G401.6 (cell line): ENCODE results near the gene TRPT1.

Experiments used
- FAIRE-seq: peaks from 2 replicates; lab custom pipeline; 2012; peaks lifted over from hg19 to GRCh38; lab: Jason Lieb, UNC

TRPT1 gene

GRCh38 chr11:64207256-64208085 lies 18.5 kb downstream of the TRPT1 start:
- no peak for FAIRE-seq

DNA sequence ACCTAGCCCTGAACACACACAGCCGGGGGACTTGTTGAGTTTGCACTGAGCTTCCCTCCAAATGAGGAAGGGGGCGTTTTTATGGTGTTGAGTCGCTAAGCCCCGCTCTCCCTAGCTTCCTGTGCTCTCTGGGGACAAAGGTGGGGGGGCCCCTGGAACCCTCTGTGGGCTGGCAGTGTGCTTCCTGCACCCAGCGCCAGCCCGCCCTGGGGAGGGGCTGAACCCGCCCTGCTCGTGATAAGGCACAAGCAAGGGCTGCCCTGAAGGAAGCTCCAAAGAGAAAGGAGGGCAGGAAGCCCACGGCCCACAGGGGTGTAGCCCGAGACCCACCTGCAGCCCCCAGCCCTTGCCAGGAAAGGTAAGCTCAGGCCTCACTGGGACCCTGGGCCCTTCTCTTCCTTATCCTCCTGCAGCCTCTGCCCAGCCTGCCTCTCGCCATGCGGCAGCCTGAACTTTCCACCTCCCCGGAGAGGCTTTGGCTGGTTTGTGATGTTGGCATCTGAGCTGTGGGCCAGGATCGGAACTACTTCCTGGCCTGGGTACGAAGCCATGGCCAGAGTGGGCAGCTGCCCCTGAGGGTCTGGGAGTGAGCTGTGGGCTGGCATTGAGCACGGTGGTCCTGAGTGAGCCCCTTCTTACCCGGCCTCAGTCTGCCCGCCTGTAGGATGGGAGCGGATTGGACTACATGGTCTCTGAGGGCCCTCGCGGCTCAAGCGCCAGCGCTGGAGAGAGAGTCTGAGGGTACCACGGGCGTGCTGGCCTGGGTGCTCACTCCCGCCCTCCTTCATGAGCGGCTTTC lies 19.3 kb downstream of the TRPT1 start, which contains the start of gene FERMT3:
Gene FERMT3 (plus strand): TSS at position 265 of the 799 bp plus-strand sequence. CDS start 644 bp downstream, outside the sequence.
- FAIRE-seq = no peak

DNA sequence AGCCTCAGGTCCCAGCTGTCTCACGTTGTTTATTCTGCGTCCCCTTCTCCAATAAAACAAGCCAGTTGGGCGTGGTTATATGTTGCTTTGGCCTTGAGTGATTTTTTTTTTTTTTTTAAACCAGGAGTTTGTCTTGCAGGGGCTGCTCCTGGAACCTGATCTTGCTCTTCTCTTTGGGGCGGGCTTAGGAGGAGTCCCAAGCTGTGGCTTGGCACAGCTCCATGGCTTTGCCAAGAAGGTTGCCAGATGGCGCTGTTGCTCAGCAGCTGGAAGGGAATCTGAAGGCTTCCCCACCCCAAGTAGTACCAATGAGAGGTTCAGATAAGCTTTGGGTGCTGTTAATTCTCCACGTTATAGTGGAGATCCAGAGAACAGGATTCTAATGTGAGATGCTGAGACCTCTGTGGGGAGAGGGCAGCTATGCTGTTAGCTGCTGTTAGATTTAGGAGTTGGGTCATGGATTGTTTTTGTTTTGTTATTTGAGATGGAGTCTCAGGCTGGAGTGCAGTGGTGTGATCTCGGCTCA lies 21.5 kb downstream of the TRPT1 start:
- peak; percentile 93 for FAIRE-seq

GRCh38 chr11:64204080-64204440 lies 21.9 kb downstream of the TRPT1 start:
- FAIRE-seq = no peak

DNA sequence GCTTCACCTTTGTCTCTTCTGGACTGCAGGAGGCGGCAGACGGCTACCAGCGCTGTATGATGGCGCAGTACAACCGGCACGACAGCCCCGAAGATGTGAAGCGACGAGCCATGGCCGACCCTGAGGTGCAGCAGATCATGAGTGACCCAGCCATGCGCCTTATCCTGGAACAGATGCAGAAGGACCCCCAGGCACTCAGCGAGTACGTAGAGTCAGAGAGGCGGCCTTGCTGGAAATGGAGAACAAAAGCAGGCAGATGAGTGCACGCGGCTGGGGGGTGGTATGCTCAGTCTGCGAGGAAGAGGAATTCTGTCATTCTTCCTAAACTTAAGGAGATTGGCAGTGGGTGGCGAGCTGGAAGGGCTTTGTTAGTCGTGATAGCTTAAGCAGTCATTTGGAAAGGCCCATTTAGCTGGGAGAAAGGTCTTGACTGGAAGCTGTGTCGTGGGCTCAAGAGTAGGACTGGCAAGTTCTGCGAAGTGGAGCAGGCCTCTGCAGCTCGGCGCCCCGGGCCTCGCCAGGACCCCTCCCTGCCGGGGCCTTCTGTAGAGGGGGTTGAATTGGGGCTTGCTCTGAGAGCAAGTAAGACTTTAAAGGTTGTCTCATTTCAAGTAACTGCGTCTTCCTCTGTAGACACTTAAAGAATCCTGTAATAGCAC lies 22.4 kb downstream of the TRPT1 start:
- FAIRE-seq = no peak

DNA sequence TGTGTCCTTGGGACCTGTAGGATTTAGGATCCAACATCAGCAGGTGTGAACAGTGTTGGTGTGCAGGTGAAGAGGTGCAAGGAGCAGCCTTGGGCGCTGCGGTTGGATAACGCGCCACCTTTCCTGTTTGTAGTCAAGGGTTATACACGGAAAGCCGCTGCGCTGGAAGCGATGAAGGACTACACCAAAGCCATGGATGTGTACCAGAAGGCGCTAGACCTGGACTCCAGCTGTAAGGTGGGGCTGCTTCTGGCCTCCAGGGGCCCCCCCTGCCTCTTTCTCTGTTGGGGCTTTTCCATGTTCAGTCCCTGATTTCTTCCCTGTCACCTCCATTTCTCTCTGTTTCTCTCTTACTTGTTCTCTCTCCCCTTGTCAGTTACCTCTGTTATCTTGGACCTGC lies 23.0 kb downstream of the TRPT1 start:
- no peak for FAIRE-seq

DNA sequence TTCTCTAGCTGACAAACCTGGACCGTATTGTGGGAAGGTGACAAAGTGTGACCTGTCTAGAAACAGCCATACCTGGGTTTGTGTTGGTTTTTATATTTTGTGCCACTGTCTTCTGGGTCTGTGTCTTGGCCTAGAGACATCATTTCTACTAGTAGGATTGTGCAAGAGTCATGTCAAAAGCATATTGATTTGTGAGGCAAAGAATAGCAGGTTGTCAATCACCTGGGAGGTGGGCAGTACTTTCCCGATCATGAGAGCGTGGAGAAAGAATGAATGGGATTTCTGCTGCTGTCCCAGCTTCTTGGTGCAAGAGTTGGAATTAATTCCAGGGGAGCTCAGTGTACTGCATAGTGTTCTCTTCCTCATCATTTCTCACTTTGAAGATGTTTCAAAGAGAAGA lies 24.4 kb downstream of the TRPT1 start:
- FAIRE-seq = no peak

GRCh38 chr11:64198511-64198910 lies 27.5 kb downstream of the TRPT1 start:
- no peak for FAIRE-seq

- no peak for FAIRE-seq
These were observed 29.4 kb downstream of the TRPT1 start for GRCh38 chr11:64196626-64197025.

DNA sequence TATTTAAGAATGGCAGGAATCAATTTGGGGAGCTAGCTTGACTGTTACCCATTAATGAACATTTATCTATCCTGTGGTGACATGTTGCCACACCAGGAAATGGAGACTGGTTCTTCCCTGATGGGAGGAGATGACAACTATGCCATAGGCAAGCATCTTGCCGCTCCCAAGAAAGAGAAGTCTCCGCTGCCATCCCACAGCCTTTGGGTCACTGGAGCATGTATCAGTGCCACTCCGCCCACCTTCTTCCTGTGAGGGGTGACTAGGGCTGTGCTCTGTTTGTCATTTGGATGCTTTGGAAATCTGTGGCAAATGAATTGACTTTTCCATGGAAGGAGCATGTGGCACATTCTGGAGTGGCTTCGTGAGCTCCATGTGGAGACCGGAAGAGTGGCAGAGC lies 33.6 kb downstream of the TRPT1 start:
- FAIRE-seq = no peak

GRCh38 chr11:64186492-64187165 lies 39.4 kb downstream of the TRPT1 start:
- no peak for FAIRE-seq

GRCh38 chr11:64185693-64186491 lies 40.1 kb downstream of the TRPT1 start, which contains the start of gene STIP1:
TSS of gene STIP1 (plus strand) at chr11:64186171. CDS start at chr11:64186262, 91 bp downstream.
- peak; percentile 98 for FAIRE-seq

DNA sequence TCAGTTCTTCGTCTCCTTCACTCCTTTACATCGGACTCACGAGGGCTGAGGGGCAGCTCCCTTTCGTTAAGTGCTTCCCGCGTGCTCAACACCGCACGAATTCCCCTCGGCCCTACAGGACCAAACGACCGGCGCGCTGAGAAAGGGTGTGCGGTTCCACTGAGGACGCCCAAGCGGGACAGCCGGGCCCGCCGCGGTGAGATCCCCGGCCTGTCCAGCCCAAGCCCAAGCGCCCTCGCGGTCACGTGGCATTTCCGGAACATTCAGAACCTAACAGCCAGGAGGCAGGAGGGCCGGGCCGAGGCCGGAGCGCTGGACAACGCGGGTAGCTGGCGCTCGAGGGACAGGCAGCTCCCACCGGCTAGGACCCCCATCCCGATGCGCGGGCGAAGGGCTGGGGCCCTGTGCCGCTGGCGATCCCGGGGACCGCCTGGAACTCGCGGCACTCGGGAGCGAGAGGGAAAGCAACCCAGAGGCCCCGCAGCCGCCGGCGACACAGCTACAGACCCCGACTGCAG lies 40.8 kb downstream of the TRPT1 start:
- no peak for FAIRE-seq

DNA sequence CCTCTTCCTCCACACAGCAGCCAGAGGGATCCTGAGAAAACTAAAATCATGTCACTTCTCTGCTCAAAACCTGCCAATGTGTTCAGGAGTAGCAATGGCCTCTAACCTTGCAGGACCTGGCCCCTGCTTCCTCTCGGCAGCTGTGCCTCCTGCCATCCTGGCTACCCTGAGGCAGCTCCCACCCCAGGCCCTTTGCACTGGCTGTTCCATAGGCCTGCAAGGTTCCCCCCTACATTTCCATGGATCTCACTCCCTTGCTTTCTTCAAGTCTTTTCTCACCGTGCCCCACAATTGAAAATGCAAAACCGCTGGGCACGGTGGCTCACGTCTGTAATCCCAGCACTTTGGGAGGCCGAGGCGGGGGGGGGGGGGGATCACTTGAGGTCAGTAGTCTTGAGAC lies 42.1 kb downstream of the TRPT1 start:
- FAIRE-seq = no peak

DNA sequence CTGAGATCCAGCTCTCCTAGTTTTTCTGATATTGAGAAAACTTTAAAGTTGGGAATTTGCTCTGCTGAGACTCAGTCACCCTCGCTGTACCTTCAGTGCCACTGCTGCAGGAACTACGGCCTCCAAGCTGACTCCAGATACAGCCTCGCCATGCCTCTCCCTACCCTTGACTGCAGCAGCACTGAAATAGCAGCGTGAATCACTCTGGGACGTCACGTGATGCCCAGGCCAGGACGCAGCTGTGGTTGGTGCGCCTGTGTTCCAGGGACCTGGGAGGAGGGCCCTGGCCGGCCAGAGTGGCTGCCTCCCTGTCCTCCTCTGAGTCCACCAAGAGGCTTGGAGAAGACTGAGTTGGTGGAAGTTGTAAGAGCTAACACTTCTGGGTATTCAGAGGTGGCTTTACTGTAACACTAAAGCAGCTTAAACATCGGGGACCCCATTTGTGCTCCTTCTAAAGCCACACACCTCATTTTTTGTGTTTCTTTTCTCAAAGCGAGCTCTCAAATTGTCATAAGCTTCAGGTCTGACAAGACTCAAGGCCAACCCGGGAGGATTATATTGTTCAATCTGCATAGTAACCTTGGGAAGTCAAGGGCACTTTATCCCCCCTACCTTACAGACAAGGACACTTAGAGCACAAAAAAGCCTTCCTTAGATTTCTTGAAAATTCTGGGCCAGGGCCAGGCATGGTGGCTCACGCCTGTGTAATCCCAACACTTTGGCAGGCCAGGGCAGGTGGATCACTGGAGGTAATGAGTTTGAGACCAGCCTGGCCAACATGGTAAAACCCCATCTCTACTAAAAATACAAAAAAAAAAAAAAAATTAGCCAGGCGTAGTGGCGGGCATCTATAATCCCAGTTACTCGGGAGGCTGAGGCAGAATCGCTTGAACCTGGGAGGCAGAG lies 44.2 kb downstream of the TRPT1 start:
- FAIRE-seq = peak; percentile 64

- FAIRE-seq = no peak
These were observed 45.1 kb downstream of the TRPT1 start for GRCh38 chr11:64180891-64181290.

DNA sequence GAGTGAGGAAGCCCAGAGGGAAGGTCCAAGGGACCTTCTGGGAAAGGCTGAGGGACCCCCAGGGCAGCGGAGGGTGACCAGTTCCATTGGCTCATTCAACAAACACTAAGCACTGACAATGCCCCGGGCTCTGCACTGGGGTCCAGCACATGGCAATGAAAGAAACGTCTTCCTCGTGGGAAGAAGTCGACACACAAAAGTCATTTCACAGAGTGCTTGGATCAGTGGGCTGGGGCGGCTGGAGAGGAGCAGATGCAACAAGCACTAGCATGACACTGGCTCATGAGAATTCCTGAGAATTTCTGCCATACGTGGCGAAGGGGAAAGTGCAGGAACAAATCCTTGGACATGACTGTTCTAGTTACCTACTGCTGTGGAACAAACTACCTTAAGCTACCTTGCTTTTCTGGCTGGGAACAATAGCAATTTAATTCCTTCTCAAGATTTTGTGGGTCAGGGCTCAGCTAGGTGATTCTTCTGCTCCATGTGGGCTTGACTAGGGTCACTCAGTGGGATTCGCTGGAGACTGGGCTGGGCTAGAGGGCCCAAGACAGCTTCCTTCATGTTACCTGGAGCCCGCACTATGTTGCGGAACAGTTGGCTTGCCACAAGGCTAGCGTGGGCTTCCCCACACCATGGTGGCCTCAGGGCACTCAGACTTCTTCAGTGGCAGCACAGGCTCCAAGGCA lies 46.9 kb downstream of the TRPT1 start:
- no peak for FAIRE-seq

DNA sequence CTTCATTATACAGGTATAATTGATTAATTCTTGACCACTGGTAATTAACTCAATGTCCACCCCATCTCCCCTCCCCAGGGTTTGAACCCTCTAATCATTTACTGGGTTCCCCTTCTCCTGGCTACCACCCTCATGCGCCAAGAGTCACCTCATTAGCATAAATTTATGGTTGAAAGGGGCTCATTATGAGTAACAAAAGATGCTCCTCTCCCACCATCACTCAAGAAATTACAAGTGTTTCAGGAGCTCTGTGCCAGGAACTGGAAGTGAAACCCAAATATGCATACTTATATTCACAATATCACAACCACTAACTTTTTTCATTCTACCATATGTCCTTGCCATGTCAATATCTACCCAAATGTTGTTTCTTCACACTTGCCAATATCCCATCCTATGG lies 47.8 kb downstream of the TRPT1 start:
- FAIRE-seq = no peak

- FAIRE-seq = no peak
These were observed 49.2 kb downstream of the TRPT1 start for GRCh38 chr11:64176751-64177150.
